GM20000 (cell line): ENCODE results near the gene EFNB1.

Experiments used
- DNase-seq: peaks from one replicate; pipeline ENCODE4 v3.0.0; 2012; ENCODE audit warnings: low spot score
- TF ChIP-seq, protein P1 (sequence below): IDR thresholded peaks from 2 replicates; pipeline ENCODE4 v1.5.1; 2012; ENCODE audit warnings: mild to moderate bottlenecking, control low read depth; ENCODE audit errors: extremely low read depth, missing control alignments

Gene EFNB1

DNA sequence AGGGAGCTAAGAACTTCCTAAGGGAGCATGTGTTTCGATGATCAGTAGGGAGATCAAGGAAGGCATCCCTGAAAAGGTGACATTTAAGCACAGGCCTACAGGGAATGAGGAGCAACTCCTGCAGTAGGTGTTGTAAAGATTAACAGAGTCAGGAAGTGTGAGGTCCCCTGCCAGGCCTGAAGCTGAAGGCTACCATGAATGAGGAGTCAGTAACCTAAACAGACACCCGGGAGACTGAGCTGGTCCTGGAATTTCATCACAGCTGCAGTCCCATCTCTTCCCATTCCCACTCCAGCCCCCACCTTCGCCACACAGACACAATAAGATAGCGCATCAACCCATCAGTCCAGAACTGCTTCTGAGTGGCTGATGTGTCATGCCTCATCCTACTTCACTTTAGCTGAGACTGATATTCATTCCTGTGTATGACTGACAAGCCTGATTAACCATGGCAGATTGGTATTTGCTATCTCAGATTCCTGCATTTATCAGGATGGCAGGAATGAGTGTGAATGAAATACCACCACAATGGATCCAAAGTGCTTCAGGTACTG lies 27.0 kb upstream of the EFNB1 start:
- TF ChIP-seq, protein P1, sequence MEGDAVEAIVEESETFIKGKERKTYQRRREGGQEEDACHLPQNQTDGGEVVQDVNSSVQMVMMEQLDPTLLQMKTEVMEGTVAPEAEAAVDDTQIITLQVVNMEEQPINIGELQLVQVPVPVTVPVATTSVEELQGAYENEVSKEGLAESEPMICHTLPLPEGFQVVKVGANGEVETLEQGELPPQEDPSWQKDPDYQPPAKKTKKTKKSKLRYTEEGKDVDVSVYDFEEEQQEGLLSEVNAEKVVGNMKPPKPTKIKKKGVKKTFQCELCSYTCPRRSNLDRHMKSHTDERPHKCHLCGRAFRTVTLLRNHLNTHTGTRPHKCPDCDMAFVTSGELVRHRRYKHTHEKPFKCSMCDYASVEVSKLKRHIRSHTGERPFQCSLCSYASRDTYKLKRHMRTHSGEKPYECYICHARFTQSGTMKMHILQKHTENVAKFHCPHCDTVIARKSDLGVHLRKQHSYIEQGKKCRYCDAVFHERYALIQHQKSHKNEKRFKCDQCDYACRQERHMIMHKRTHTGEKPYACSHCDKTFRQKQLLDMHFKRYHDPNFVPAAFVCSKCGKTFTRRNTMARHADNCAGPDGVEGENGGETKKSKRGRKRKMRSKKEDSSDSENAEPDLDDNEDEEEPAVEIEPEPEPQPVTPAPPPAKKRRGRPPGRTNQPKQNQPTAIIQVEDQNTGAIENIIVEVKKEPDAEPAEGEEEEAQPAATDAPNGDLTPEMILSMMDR: no peak
- DNase-seq: no peak

DNA sequence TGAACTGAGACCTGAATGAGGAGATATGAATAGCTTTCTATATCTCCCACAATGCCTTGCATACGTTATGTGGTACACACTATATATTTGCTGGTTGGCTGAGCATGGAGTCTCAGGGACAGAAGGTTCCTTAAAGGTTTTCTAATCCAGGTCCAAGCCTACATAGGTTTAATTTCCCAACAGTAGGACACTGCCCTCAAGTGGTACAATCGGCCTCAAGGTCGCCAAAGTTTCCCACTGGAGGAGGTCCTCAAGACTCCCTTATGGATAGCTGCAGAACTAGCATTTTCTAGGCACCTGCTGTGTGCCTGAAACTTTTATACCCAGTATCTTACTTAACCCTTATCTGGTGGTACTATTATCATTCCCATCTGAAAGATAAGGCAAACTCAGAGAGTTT lies 21.0 kb upstream of the EFNB1 start:
- TF ChIP-seq, protein P1: no peak
- no peak for DNase-seq

DNA sequence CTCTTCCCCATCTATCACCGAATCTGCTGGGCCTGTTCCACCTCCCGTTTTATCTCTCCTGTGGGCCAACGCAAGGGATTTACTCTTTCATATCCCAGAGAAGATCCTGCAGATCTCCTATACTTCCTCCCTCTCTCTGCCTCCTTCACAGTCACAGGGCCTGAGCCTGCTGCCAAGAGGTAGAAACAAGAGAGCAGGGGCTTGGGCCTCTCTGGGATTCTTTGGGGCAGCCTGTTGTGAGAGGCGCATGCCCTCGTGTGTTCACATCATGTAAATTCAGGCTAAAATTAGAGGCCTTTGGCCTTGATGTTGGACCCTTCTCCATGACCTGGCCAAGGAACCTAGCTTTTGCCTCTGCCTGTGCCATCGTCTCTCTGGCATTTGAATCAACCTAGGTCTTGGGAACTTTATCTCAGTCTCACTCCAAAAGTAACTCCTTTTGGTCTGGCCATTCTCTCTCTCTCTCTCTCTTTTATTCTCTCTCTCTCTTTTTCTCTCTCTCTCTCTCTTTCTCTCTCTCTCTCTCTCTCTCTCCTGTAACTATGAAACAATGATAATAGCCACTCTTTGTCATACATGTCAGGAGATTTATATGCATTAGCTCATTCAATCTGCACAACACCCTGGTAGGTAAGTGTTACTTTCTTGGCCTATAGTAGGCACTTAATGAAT lies 20.0 kb upstream of the EFNB1 start:
- DNase-seq: no peak
- TF ChIP-seq, protein P1: no peak

DNA sequence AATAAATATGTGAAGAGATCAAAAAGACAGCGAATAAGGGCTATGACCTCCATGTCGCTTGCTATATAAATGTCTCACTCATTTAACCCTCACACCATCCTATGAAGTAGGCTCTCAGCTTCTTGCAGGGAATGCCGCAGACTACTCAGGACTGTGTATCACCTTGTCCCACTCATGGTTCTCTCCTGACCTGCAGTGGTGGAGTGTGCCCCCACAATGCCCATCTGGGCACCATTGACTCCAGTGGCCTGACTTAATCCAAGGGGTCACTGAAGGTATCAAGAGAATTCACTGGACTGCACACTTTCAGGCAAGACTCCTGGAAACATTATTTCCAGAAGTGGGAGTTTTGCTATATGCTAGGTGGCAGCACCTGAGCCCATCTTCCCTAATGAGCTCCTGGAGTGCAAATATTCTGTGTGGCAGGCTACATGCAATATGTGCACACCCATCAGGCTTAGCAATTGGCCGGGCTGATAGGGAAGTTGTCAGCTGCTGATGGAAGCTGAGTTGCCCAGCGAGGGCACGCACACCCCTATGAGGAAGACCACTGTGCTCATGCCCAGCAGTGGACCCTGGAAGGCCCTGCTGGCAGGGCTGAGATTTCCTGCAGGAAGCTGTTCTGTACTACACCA lies 8.2 kb upstream of the EFNB1 start:
- no peak for DNase-seq
- TF ChIP-seq, protein P1: no peak

DNA sequence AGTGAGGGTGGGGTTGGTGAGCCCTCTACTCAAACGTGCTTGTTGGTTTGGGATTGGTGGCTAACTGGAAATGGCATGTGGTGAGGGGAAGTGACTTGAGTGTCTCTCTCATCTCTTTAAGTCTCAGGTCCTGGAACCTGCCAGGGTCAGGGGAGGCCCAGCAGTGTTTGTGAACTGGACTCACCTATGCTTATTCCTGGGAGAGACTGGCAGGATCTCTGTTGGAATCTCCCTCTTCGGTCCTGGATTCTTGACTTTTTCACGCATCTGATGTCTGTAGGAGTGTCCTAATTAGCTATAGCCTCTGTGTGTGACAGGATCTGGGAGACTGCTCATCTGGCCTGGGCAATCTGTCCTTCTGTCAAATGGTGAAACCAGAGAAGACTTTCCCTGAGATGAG lies 7.2 kb upstream of the EFNB1 start:
- TF ChIP-seq, protein P1: no peak
- DNase-seq: no peak

DNA sequence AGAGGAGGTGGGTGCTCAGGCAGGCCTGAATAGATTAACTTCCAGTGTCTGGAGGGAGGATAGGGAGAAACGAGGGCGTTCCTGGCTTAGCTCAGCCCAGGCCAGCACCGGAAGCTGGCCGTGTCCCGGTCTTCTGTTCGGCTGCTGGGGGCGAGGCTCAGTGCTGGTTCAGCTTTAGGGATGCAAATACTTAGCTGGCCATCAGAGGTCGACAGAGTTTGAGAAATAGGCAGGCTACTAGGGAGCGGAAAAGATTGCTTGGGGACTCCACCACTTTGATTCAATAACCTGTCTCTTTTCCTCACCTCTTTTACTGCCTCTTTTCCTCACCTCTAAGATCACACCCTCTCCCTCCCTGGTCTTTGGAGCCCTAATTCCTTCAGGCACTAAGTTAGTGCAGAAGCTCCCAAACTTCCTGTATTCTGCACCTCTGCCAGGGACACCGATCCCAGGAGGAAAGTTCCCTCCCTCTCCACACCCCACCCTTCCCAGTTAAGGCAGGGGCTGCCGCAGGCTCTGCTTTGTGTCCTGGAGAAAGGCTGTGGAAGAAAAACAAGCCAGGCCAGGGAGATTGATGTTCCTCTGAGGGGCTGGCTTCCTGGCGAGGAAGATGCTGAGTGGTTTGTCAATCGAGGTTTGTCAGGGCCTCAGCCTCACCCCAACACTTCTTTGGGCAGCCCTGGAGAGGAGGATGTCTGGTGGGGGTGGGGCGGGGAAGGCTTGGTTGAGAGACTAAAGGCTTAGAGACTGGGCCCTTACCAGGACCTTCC lies 6.0 kb upstream of the EFNB1 start:
- no peak for DNase-seq
- TF ChIP-seq, protein P1: no peak

DNA sequence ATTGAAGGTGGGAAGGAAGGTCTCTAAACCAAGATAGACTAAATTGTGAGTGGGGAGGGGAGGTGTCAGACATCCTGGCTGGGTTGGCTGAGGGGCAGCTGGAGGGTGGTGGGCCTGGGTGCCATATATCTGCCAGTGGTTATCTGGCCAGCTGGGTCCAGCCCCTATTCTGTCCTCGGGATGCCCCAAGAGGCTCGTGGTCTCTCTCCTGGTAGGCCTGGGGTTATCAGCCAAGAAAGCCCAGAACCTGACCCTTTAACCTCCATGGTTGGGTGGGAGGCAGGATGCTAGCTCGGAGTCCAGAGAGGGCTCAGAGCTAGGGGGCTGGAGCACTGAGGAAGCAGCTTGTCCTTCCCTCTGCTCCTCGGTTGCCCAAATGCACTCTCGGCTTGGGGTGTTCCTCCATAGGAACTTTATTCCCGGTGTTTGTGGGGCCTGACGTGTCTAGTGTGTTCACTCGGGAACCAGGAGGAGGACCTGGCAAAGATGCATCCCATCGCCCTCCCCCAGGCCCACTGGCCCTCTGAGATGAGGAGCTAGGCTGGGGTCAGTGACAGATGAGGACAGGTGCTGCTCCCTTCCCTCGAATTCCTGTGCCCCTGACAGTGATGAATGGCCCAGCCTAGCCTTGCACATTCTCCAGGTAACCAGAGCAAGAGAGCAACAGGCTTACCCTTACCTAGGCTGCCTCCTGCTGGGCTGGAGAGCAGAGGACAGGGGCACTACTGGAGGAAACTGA lies 5.2 kb upstream of the EFNB1 start:
- TF ChIP-seq, protein P1: no peak
- no peak for DNase-seq
